HFFc6 (cell line): ENCODE results near the gene MPZ. TPM values are rescaled to one million over a fixed set of nuclear protein-coding genes. Genes with fewer than 3 reads are reported as not detected.

Experiments
- DNase-seq: peaks from one replicate; pipeline ENCODE4 v3.0.0-alpha.2; 2018
- H3K27ac Mint-ChIP-seq: 2 replicates; pipeline ENCODE4 v1.8.0; 2020; ENCODE audit warnings: mild to moderate bottlenecking, mixed read lengths
- H3K27me3 Mint-ChIP-seq: 2 replicates; pipeline ENCODE4 v1.8.0; 2021; ENCODE audit warnings: mild to moderate bottlenecking, moderate library complexity, mixed read lengths; ENCODE audit not compliant: insufficient read depth
- H3K36me3 Mint-ChIP-seq: 2 replicates; pipeline ENCODE4 v1.8.0; 2021; ENCODE audit warnings: low read depth, mixed read lengths
- H3K4me1 Mint-ChIP-seq: 2 replicates; pipeline ENCODE4 v1.8.0; 2020; ENCODE audit warnings: low read depth, mixed read lengths
- H3K4me3 Mint-ChIP-seq: 2 replicates; pipeline ENCODE4 v1.8.0; 2020; ENCODE audit warnings: mild to moderate bottlenecking, moderate library complexity, mixed read lengths
- H3K9me3 Mint-ChIP-seq: 2 replicates; pipeline ENCODE4 v1.8.0; 2020; ENCODE audit warnings: mild to moderate bottlenecking, mixed read lengths
- CTCF ChIP-seq: fragments of 200-600 bp; sonication (generic); IDR thresholded peaks from 2 replicates; pipeline ENCODE4 v1.5.0; 2021; ENCODE audit warnings: antibody characterized with exemption, mild to moderate bottlenecking
- total RNA-seq, 6 experiments: library from RNA; stranded (reverse); fragmentation: NEBNext Ultra II Directional; extraction: Animal tissue kit (Norgen Biotek cat#: 25700); gene quantifications; 2 replicates in 1 of 6; 3 replicates in 5 of 6; pipeline ENCODE4 v1.2.3, GENCODE V29; 2021

MPZ gene
- total RNA-seq, 6 experiments from 2014 or later = 0.28 to 1.1 (median 0.64) TPM

- H3K4me3 Mint-ChIP-seq = no peak overlapping the region
- H3K9me3 Mint-ChIP-seq = no peaks in the 10 kb centered on the region
- DNase-seq = no peak
- H3K27ac Mint-ChIP-seq = no peak overlapping the region
- peaks cover 4% of the 10 kb centered on the region for H3K27me3 Mint-ChIP-seq
- H3K4me1 Mint-ChIP-seq = no peaks in the 10 kb centered on the region
- no peaks in the 10 kb centered on the region for H3K36me3 Mint-ChIP-seq
- no peak for TF ChIP-seq CTCF
These were observed 10.4 kb downstream of the MPZ start for GRCh38 chr1:161299347-161299746.

GRCh38 chr1:161298116-161298515 is 11.7 kb downstream of the MPZ start:
- no peaks in the 10 kb centered on the region for H3K36me3 Mint-ChIP-seq
- DNase-seq = no peak
- H3K9me3 Mint-ChIP-seq = no peaks in the 10 kb centered on the region
- peaks cover 4% of the 10 kb centered on the region for H3K27me3 Mint-ChIP-seq
- H3K4me3 Mint-ChIP-seq = no peak overlapping the region
- TF ChIP-seq CTCF = no peak
- no peak overlapping the region for H3K27ac Mint-ChIP-seq
- no peaks in the 10 kb centered on the region for H3K4me1 Mint-ChIP-seq

GRCh38 chr1:161297415-161297814 is 12.4 kb downstream of the MPZ start:
- DNase-seq = no peak
- TF ChIP-seq CTCF = no peak
- H3K27ac Mint-ChIP-seq = no peak overlapping the region
- no peaks in the 10 kb centered on the region for H3K36me3 Mint-ChIP-seq
- H3K4me1 Mint-ChIP-seq = no peaks in the 10 kb centered on the region
- H3K4me3 Mint-ChIP-seq = no peak overlapping the region
- H3K27me3 Mint-ChIP-seq = peaks cover 4% of the 10 kb centered on the region
- H3K9me3 Mint-ChIP-seq = no peaks in the 10 kb centered on the region

GRCh38 chr1:161290779-161291178 is 19.0 kb downstream of the MPZ start:
- Mint-ChIP-seq H3K4me1 (no peaks in the 10 kb centered on the region), H3K9me3 (no peaks in the 10 kb centered on the region), H3K36me3 (no peaks in the 10 kb centered on the region), H3K27me3 (peaks cover 10% of the 10 kb centered on the region), H3K27ac (no peak overlapping the region), H3K4me3 (no peak overlapping the region)
- no peak for TF ChIP-seq CTCF
- DNase-seq = no peak

- Mint-ChIP-seq H3K36me3 (no peaks in the 10 kb centered on the region), H3K9me3 (no peaks in the 10 kb centered on the region), H3K27ac (no peak overlapping the region), H3K4me1 (no peaks in the 10 kb centered on the region), H3K4me3 (no peak overlapping the region), H3K27me3 (peaks cover 29% of the 10 kb centered on the region)
- DNase-seq = no peak
- no peak for TF ChIP-seq CTCF
These were observed 22.2 kb downstream of the MPZ start for GRCh38 chr1:161287482-161288054.

- no peak overlapping the region for H3K27ac Mint-ChIP-seq
- no peaks in the 10 kb centered on the region for H3K9me3 Mint-ChIP-seq
- H3K36me3 Mint-ChIP-seq = no peaks in the 10 kb centered on the region
- no peak for DNase-seq
- H3K4me1 Mint-ChIP-seq = no peaks in the 10 kb centered on the region
- H3K4me3 Mint-ChIP-seq = no peak overlapping the region
- no peak for TF ChIP-seq CTCF
- peaks cover 29% of the 10 kb centered on the region for H3K27me3 Mint-ChIP-seq
These were observed 24.2 kb downstream of the MPZ start for GRCh38 chr1:161285521-161285920.
